HG03354 (cell line): Measurements from ENCODE around the gene SDR42E2.
A peak's percentile ranks its signal among the peaks of the same experiment; 100 is the strongest.
"Not testable (repeated sequence)": the region's sequence is repeated elsewhere in the genome, so short reads cannot be mapped to it uniquely, and the experiment has no call there.

Experiments
- ATAC-seq: cut with Tn5 transposase; IDR thresholded peaks from one replicate; pipeline ENCODE4 v1.9.1; 2021; ENCODE audit warnings: mild to moderate bottlenecking; ENCODE audit not compliant: unreplicated experiment, poor library complexity, severe bottlenecking

The SDR42E2 gene

DNA sequence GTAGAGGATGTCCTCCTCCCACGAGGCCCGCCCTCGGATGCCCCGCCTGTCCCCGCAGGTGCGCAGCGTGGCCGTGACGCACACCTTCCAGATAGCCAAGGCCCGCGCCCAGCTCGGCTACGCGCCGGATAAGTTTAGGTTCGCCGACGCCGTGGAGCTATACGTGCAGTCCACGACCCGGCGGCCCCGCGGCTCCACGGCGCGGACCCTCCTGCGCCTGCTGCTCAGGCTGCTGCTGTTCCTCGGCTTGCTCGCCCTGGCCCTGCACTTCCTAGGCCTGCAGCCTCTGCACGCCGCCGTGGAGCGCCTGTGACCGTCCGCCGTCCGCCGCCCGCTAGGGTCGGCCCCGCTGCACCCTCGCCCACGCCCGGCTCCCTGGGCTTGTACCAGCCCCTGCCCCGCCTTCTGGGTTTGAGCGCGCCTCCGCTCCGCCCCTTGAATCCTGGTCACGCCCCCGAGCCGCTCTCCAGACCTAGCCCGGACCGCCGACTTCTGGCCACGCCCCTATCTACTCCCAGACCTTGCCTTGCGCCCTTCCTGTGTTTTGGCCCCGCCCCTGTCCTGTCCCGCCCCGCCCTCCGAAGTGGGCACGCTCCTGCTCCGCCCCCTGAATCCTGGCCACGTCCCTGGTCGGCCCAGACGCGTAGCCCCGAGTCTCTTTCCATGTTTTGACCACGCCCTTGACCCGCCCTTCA lies 27.9 kb downstream of the SDR42E2 start:
- peak; percentile 67 for ATAC-seq

DNA sequence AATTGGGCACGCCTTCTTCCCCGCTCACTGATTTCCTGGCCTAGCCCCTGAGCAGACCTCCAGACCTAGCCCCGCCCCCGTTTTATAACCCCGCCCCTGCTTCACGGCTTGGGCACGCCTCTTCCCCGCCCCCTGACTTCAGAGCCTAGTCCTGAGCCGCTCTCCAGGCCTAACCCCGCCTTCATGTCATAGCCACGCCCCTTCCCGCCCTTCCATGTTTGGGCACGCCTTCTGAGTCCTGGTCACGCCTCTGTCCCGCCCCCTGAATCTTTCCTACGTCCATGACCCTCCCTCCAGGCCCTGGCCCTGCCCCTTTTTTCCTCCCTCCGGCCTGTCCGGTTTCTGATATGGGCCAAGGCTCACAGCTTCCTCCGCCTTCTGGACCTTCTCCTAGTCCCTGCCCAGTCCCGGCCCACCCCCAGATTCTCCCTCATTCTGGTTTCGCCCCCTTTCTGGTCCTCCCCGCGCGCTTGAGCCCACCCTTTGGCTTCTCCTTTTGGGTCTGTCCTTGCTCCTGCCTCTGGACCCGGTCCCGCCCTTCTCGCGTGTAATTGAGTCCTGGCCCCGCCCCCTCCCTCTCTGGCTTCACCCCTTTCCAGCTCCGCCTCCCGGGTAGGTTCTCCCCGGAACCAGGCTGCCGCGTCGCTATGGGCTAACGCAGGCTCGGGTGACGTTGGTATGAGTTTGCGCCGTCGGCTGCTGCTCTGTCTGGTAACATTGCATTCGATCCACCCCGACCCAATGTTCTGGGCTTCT lies 28.6 kb downstream of the SDR42E2 start:
- peak; percentile 46 for ATAC-seq

DNA sequence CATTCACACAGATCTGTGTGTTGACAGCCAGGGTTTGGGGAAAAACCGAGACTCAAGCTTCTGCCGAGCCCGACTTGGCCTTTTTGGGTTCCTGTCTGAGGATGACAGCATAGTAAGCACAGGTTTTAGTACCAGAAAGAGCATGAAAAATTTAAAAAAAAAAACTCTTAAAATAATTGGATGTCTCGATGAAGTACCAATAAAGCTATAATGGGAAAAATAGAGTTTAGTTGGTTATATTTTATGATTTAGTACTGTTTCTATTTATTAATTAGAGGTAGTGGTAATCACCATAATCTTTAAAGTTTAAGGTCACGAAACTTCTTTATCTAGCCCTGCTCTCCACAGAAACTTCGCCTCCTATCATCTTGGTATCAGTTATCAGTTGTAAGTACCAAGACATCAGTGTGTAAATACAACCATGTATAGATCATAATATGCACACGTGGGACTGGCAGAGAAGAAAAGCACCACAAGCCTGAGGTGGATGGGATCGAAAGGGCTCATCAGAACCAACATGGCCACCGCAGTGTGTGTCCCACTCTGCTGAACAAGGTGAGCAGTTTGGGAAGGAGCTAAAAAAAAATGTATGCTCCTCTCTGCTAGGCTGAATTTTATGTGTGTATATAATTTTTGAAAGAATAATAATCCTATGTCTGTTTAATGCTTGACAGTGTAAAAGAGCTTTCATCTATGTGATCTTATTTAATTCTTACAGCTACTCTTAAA lies 29.4 kb downstream of the SDR42E2 start:
- no peak for ATAC-seq

DNA sequence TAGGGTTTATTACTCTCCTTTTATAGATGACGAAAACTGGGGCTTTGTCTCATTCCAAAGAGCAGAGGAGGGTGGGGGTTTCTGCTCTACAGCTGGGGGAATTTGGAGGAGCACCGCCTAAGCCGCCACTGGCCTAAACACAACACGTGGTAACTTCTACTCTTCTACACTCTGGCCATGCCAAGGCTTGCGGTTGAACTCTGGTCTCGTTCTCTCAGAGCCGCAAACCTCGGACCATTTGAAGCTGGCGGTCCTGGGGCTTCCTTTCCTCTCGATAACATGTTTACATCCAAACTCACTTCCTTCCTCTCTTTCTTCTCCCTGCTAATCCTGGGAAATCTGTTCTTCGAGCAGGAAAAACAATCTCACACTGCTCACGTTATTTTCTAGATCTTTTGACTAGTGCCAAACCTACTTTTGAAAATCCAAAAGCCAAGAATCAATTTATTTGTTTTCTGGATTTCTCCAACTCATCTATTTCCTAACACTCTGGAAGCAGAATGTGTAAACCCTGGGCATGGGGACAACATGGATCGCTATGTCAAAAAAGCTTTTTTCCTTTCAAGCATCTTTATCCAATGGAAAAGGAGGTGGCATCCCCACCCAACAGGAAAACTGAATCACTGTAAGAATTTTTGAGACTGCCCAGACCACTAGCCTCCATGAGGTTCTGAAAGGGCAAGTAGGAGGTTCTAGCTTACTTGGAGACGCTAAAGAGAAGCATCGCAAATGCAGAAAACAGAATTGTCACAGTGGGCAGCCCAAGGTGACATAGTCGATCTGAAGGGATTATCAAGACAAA lies 30.2 kb downstream of the SDR42E2 start:
- ATAC-seq = peak; percentile 26

DNA sequence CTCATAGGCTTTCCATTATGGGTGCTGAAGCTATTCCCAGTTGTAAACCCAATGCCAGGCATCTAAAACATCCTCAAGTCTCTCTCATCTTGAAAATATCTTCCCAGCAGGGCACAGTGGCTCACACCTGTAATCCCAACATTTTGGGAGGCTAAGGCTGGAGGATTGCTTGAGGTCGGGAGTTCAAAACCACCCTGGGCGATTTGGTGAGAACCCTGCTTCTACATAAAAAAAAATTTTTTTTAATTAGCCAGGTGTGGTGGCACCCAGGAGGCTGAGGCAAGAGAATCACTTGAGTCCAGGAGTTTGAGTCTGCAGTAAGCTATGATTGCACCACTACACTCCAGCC lies 30.7 kb downstream of the SDR42E2 start:
- ATAC-seq = no peak

DNA sequence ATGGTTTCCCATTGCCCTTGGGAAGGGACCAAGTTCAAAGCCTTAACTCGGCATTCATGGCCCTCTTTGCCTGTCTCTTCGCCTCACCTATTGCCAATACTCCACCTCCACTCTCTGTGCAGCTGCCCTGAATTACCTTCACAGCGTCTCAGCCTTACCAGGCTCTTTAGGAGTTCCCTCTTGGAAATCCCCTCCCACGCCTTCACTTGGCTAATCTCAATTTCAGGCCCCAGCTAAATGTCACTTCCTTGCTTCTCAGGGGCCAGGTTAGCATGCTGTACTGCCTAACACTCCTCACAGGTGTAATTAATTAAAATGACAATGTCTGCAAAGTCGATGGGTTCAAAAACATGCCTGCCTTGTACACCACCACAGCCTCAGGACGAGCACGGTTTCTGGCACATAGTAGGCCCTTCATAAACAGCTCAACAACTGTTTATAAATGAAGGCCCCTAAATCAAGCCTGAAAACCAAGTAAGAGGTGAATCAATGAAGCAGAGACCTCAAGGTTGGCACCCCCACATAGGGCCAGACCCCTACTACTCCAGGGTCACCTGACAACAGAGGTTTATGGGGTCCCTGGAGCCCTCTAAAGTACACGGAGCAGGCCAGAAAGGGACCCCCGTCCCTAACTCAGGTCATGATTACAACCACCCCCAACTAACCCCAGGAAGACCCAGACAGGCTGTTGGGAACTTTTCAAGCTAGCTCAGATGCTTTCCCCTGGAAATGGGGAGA lies 32.6 kb downstream of the SDR42E2 start:
- ATAC-seq = no peak

DNA sequence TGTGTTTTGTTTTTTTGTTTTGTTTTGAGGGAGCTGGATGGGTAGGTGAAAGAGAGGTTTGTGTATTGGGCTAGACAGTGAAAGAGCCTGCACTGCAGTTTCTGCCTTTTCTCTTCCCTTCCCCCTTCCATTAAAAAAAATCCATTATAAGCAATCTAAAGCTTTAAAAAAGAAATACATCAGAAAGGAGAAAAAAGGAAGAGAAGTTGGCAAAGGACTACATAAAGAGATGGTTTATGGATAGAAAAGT lies 33.1 kb downstream of the SDR42E2 start:
- ATAC-seq = no peak

DNA sequence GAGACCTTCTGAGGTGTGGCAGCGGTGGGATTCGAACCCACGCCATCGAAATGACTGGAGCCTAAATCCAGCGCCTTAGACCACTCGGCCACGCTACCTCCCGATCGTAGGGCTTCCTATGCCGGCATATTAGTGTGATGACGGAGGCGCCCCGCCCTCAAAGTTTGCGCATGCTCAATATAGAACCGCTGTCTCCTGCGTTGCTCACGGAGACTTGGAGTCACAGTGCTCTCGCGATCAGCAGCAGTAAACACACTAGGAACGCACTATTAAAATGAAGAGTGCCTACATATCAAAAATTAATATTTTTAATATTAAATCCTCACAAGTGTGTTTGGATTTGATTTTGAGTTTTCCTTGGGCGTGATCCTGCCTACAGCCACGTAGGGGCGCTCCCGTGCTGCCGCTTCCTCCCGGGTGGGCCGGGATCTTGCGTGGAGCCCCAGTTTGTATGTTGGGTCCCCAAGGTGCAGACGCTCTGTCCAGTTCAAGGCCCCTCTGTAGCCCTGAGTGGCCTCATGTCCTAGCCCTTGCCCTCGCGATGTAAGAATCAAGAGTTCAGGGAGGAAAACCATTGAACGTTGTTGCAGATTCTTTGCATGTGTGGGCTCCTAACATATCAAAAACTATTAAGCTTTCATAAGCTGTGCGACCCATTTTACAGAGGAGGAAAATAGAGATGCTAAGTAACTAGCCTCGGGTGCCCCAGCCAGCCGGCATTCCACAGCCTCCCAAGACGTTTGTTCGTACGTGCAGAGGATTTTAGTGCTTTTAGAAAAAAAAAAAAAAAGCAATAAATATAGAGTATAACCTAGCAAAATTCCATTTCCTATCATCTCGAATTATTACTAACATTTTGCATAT lies 33.6 kb downstream of the SDR42E2 start:
- ATAC-seq = peak; percentile 32

DNA sequence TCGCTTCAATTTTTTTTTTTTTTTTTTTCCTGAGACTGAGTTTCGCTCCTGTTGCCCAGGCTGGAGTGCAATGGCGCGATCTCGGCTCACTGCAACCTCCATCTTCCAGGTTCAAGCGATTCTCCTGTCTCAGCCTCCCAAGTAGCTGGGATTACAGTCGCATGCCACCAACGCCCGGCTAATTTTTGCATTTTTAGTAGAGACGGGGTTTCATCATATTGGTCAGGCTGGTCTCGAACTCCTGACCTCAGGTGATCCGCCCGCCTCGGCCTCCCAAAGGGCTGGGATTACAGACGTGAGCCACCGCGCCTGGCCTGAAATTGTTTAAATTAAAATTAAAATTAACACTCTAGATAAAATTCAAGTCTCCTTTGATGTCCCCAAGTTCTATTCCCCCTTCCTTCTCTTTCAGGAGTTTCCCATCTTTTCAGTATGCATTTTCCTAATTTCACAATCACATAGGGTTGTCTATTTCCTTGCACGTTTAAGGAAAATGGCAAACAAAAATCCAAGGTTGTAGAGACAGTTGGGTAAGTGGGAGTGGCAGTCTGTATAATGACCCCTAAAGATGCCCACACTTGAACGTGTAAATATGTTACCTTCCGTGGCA lies 34.4 kb downstream of the SDR42E2 start:
- not testable (repeated sequence) for ATAC-seq

DNA sequence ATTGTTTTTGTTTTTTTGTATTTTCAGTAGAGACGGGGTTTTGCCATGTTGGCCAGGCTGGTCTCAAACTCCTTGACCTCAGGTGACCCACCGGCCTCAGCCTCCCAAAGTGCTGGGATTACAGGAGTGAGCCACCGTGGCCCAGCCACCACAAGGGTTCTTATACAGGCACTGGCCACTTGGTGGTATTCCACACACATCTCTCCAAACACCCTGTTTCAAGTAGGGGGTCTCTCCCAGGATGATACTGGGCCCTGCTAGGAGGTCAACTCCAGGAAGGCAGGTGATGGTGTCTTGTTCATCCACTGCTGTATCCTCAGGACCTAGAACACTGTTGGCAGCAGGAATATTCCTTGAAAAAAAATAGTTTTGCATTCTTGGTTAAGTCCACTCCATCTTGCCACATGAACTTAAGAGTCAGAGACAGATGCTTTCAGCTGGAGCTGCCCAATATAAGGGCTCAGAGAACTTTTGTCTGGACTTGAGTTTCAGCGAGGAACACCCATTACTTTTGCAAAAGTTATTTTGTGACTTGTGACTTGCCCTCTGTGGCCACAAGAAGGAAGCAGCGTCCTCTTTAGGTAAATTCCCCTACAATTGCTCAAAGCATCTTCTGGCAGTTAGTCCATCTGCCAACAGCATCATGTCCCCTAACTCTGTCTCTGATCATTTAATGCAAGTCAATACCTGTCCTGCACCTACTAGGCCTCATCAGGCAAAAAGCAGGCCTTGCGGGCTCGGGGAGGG lies 36.4 kb downstream of the SDR42E2 start:
- ATAC-seq = no peak

DNA sequence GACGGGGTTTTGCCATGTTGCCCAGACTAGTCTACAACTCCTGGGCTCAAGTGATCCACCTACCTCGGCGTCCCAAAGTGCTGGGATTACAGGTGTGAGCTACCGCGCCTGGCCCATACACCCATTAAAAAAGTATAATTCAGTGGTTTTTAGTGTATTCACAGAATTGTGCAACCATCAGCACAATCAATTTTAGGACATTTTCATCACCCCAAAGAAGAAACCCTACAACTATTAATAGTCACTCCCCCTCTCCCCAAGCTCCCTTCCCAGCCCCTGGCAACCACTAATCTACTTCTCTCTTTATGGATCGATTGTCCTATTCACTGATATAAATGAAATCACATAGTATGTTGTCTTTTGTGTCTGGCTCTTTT lies 39.9 kb downstream of the SDR42E2 start:
- ATAC-seq = no peak

DNA sequence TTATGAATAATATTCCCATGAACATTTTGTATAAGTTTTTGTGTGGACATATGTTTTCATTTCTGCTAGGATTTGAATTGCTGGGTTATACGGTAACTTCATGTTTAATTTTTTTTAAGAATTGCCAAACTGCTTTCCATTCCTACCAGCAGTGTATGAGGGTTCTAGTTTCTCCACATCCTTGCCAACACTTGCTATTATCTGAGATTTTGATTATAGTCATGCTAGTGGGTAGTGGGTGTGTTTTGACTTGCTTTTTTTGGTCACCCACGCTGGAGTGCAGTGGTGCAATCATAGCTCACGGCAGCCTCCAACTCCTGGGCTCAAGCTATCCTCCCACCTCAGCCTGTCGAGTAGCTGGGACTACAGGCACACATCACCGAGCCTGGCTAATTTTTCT lies 40.8 kb downstream of the SDR42E2 start:
- ATAC-seq = no peak

DNA sequence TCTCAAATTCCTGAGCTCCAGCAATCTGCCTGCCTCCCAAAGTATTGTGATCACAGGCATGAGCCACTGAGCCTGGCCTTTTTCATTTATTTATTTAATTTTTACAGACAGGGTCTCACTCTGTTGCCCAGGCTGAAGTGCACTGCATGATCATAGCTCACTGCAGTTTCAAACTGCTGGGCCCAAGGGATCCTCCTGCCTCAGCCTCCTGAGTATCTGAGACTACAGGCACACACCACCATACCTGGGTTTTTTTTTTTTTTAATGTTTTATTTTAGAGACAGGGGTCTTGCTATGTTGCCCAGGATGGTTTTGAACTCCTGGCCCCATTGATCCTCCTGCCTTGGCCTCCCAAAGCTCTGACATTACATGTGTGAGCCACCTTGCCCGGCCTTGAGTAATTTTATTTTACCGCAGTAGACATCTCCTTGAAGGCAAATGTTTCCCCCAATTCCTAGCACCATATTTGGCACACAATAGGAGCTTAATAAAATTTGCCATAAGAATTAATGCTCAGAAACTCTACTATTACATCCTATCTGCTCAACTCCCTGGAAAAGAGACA lies 41.9 kb downstream of the SDR42E2 start:
- no peak for ATAC-seq

DNA sequence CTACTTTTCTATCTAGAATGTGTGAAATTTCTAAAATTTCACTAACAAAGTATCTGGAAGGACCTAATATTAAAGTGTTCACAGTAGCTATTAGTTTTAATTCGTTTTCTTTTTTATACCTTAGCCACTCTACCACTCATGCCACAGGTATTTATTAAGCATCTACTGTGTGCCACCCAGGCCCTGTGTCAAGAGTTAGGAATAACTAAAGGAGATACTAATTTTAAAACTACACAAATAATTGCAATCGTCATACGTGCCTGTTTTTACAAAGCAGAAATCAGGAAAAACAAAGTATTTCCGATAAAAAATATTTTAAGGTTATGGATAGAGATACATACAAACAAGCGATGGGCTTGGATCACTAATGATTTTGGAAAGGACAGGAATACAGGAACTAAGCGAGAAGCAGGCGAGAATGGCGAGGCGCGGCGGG lies 43.3 kb downstream of the SDR42E2 start:
- no peak for ATAC-seq

DNA sequence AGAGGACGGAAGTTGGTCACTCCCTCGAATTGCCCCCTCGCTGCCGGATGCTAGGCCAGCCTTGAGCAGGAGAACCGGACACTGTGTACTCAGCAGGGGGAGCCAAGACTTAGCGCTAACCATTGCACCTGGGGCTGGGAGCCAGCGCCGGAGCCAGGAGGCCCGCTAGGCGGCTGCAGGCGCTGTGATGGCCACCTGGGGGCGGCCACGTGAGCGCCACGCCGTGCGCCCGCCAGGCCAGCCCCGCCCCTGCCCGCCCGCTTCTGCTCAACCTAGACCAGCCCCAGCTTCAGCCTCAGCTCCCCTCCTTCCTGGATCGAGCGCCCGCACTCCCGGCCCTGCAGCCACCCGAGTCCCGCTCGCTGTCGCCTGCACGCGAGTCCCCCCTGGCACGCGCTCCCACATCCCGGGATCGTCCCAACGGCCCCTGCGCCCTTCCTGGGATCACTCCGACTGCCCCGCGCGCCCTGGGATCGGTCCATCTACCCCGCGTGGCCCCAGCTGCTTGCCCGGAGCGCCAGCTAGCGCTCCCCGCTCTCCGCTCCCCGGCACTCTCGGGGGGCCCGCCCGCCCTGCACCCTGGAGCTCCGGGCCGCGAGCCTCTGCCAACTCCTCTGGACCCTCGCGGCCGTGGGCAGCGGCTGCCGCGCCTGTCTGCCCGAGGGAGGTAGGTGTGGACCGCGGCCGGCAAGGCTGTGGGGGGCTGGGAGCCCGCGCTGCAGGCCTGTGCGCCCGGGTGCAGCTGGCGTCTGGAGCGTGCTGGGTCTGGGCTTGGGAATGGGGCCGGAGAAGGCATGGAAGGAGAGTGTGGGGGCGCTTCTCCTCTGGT lies 43.9 kb downstream of the SDR42E2 start, which contains the start of gene EEF2K:
Gene EEF2K (plus strand): TSS at position 266 of the 829 bp plus-strand sequence. CDS start 19,452 bp downstream, outside the sequence.
- peak; percentile 81 for ATAC-seq
